ENCODE data around the gene ALKBH4. TPM values are rescaled to one million over a fixed set of nuclear protein-coding genes. Genes with fewer than 3 reads are reported as not detected.

Gene ALKBH4
- total and polyA plus RNA-seq, 2 of the 8 experiments (the other 6 are each of a cell fraction or from before 2014, with no cell fraction given) = 10.2 to 16.6 TPM

- Histone ChIP-seq H2BK5ac (ENCODE audit: low read depth, low read length) (no peak overlapping the region), H4K20me1 (replicated peaks in 1 of 2; ENCODE audit: control insufficient read depth in 1 of 2, insufficient read depth in 2 of 2, low read length in 2 of 2) (peaks cover 0 to 3% of the 10 kb centered on the region in 2 experiments), H4K91ac (replicated peaks; ENCODE audit: insufficient read length, low read length) (no peak overlapping the region), H4K8ac (ENCODE audit: extremely low read depth, insufficient read depth, low read length) (no peak overlapping the region), H2AK5ac (ENCODE audit: low read depth, low read length) (no peak overlapping the region), H2BK20ac (ENCODE audit: low read length) (no peak overlapping the region), H3K4me2 (ENCODE audit: insufficient read depth in 1 of 2, low read depth in 2 of 2, low read length in 2 of 2) (no peak overlapping the region), H3K27me3 (replicated peaks in 1 of 4; ENCODE audit: control insufficient read depth in 3 of 4, extremely low read depth in 1 of 4, insufficient read depth in 3 of 4, low read length in 3 of 4) (no peaks in the 10 kb centered on the region), H3K23me2 (ENCODE audit: low read depth, low read length) (no peaks in the 10 kb centered on the region; the same call in 1 of the 2 replicates), H3K9me3 (ENCODE audit: insufficient read depth in 2 of 2, low read depth in 1 of 2, low read length in 1 of 2) (no peaks in the 10 kb centered on the region), H2BK120ac (replicated peaks; ENCODE audit: low read depth, low read length) (no peak overlapping the region), H3K9ac (replicated peaks in 1 of 4; ENCODE audit: extremely low read depth in 1 of 4, low read depth in 3 of 4, low read length in 3 of 4) (no peak overlapping the region), H3K79me1 (ENCODE audit: low read depth, low read length) (no peaks in the 10 kb centered on the region), H3K14ac (ENCODE audit: insufficient read length) (no peak overlapping the region), H2BK12ac (ENCODE audit: low read depth, low read length) (no peak overlapping the region), H3K36me3 (ENCODE audit: control insufficient read depth in 2 of 4, insufficient read depth in 4 of 4, low read length in 3 of 4) (peaks cover 2 to 17% (median 6%) of the 10 kb centered on the region in 4 experiments; a peak in 5 of 8 replicates), H3K27ac (ENCODE audit: low read depth, low read length) (no peak overlapping the region), H3K4ac (replicated peaks; ENCODE audit: insufficient read length, low read depth, low read length) (no peak overlapping the region), H2BK15ac (ENCODE audit: low read length) (no peak overlapping the region), H4K5ac (ENCODE audit: insufficient read length, low read depth, low read length) (no peak overlapping the region), H3K4me1 (replicated peaks in 1 of 4; ENCODE audit: control insufficient read depth in 3 of 4, insufficient read depth in 4 of 4, low read length in 3 of 4) (peaks cover 0 to 3% (median 0%) of the 10 kb centered on the region in 4 experiments; a peak in 2 of 7 replicates), H3K4me3 (ENCODE audit: extremely low read depth in 1 of 4, insufficient read depth in 2 of 4, low read depth in 3 of 4, low read length in 4 of 4) (no peak overlapping the region), H3K56ac (replicated peaks; ENCODE audit: insufficient read length, low read depth, low read length) (no peak overlapping the region), H2AFZ (ENCODE audit: low read length) (no peak overlapping the region), H3K23ac (ENCODE audit: insufficient read length) (no peak overlapping the region), H3K79me2 (ENCODE audit: control insufficient read depth in 1 of 2, insufficient read depth in 2 of 2, low read length in 2 of 2) (no peaks in the 10 kb centered on the region), H3K18ac (ENCODE audit: extremely low read depth, low read length) (no peak overlapping the region)
- no peak for FAIRE-seq
- ChIA-PET POLR2A (ENCODE audit: partially characterized antibody) (interaction anchor here (0.9 to 2.9 kb wide), 3 partner anchors 8 to 28 kb away, joined by 3 to 16 read pairs (median 4); no protein-coding TSS in a partner anchor), CTCF (ENCODE audit: partially characterized antibody) (interaction anchor here (0.9 to 1.6 kb wide), 2 partner anchors 32 to 35 kb away, joined by 3 to 5 read pairs; no protein-coding TSS in a partner anchor)
- 91% methylated on average over 14 of the region's 14 CpGs; no CpG with 5 or more reads in 1 of the 2 experiments for WGBS, 2 experiments (ENCODE audit: extremely low coverage in 1 of 2, insufficient coverage in 1 of 2, insufficient read length in 1 of 2, insufficient replicate concordance in 2 of 2, low coverage in 1 of 2, low lambda C conversion rate in 2 of 2, missing lambda C conversion rate in 1 of 2)
- DNase-seq (ENCODE audit: low read depth in 1 of 2, low spot score in 2 of 2) = no peak
- TF ChIP-seq USF2 (IDR thresholded peaks at IDR 0.05; ENCODE audit: low read length) = no peak
- TF ChIP-seq POLR2AphosphoS5 (IDR thresholded peaks at IDR 0.05; ENCODE audit: low read depth, low read length) = no peak
- TF ChIP-seq TAF1 (IDR thresholded peaks at IDR 0.05; ENCODE audit: low read depth, low read length) = no peak
- TF ChIP-seq SIN3A (conservative IDR thresholded peaks at IDR 0.05 in 1 of 2, IDR thresholded peaks at IDR 0.05 in 1 of 2; ENCODE audit: low read depth in 1 of 2, low read length in 2 of 2) = no peak
- no peak for TF ChIP-seq CBX8 (IDR thresholded peaks at IDR 0.05; ENCODE audit: borderline replicate concordance, low read depth, low read length)
- TF ChIP-seq TBP (IDR thresholded peaks at IDR 0.05; ENCODE audit: low read depth, low read length) = no peak
- no peak for TF ChIP-seq RBBP5 (IDR thresholded peaks at IDR 0.05; ENCODE audit: borderline replicate concordance, low read depth, low read length)
- no peak for TF ChIP-seq CTBP2 (IDR thresholded peaks at IDR 0.05; ENCODE audit: borderline replicate concordance, insufficient read depth, insufficient read length, low read length)
- no peak for TF ChIP-seq KDM1A (IDR thresholded peaks at IDR 0.05; ENCODE audit: borderline replicate concordance, low read length)
- no peak for TF ChIP-seq HDAC6 (IDR thresholded peaks at IDR 0.05; ENCODE audit: low read depth, low read length)
- no peak for TF ChIP-seq PHF8 (conservative IDR thresholded peaks at IDR 0.05; ENCODE audit: low read depth, low read length)
- TF ChIP-seq, protein P1, sequence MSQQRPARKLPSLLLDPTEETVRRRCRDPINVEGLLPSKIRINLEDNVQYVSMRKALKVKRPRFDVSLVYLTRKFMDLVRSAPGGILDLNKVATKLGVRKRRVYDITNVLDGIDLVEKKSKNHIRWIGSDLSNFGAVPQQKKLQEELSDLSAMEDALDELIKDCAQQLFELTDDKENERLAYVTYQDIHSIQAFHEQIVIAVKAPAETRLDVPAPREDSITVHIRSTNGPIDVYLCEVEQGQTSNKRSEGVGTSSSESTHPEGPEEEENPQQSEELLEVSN (IDR thresholded peaks at IDR 0.05) = no peak
These were observed 17.4 kb downstream of the ALKBH4 start for GRCh38 chr7:102447311-102447710.
